ENCODE measurements around the gene ZNF837. TPM values are rescaled to one million over a fixed set of nuclear protein-coding genes. Genes with fewer than 3 reads are reported as not detected.

Gene ZNF837
- total and polyA plus RNA-seq, 2 of the 13 experiments (the other 11 are each of a cell fraction or from before 2014, with no cell fraction given), result 0.29 to 1.3 TPM

- TF ChIP-seq, protein P1, sequence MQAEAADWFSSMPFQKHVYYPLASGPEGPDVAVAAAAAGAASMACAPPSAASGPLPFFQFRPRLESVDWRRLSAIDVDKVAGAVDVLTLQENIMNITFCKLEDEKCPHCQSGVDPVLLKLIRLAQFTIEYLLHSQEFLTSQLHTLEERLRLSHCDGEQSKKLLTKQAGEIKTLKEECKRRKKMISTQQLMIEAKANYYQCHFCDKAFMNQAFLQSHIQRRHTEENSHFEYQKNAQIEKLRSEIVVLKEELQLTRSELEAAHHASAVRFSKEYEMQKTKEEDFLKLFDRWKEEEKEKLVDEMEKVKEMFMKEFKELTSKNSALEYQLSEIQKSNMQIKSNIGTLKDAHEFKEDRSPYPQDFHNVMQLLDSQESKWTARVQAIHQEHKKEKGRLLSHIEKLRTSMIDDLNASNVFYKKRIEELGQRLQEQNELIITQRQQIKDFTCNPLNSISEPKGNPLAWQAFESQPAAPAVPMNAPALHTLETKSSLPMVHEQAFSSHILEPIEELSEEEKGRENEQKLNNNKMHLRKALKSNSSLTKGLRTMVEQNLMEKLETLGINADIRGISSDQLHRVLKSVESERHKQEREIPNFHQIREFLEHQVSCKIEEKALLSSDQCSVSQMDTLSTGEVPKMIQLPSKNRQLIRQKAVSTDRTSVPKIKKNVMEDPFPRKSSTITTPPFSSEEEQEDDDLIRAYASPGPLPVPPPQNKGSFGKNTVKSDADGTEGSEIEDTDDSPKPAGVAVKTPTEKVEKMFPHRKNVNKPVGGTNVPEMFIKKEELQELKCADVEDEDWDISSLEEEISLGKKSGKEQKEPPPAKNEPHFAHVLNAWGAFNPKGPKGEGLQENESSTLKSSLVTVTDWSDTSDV (CRISPR knock-in tag; IDR thresholded peaks at IDR 0.05), result 0 out of 2 replicates have a peak, but pooled peaks have one; percentile 29
- TF ChIP-seq ZNF678 (CRISPR knock-in tag; IDR thresholded peaks at IDR 0.05) (0 out of 2 replicates have a peak, but pooled peaks have one; percentile 21), SP4 (CRISPR knock-in tag; IDR thresholded peaks at IDR 0.05) (no peak; the same call in 1 of the 2 replicates), PCBP2 (optimal IDR thresholded peaks at IDR 0.05; ENCODE audit: low read depth, low read length, poor library complexity, severe bottlenecking) (no peak), THAP9 (CRISPR knock-in tag; IDR thresholded peaks at IDR 0.05; ENCODE audit: borderline replicate concordance) (peak; percentile 56; the same call in 1 of the 2 replicates), ZFP1 (CRISPR knock-in tag; IDR thresholded peaks at IDR 0.05) (no peak), DRAP1 (CRISPR knock-in tag; IDR thresholded peaks at IDR 0.05) (peak; percentile 63), ZNF12 (CRISPR knock-in tag; IDR thresholded peaks at IDR 0.05) (no peak), ZKSCAN5 (CRISPR knock-in tag; IDR thresholded peaks at IDR 0.05) (no peak), TEAD3 (CRISPR knock-in tag; optimal IDR thresholded peaks at IDR 0.05; ENCODE audit: borderline replicate concordance) (peak; percentile 25)
- TF ChIP-seq, protein P2, sequence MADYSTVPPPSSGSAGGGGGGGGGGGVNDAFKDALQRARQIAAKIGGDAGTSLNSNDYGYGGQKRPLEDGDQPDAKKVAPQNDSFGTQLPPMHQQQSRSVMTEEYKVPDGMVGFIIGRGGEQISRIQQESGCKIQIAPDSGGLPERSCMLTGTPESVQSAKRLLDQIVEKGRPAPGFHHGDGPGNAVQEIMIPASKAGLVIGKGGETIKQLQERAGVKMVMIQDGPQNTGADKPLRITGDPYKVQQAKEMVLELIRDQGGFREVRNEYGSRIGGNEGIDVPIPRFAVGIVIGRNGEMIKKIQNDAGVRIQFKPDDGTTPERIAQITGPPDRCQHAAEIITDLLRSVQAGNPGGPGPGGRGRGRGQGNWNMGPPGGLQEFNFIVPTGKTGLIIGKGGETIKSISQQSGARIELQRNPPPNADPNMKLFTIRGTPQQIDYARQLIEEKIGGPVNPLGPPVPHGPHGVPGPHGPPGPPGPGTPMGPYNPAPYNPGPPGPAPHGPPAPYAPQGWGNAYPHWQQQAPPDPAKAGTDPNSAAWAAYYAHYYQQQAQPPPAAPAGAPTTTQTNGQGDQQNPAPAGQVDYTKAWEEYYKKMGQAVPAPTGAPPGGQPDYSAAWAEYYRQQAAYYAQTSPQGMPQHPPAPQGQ (CRISPR knock-in tag; IDR thresholded peaks at IDR 0.05; ENCODE audit: borderline replicate concordance), result no peak
- TF ChIP-seq, protein P3, sequence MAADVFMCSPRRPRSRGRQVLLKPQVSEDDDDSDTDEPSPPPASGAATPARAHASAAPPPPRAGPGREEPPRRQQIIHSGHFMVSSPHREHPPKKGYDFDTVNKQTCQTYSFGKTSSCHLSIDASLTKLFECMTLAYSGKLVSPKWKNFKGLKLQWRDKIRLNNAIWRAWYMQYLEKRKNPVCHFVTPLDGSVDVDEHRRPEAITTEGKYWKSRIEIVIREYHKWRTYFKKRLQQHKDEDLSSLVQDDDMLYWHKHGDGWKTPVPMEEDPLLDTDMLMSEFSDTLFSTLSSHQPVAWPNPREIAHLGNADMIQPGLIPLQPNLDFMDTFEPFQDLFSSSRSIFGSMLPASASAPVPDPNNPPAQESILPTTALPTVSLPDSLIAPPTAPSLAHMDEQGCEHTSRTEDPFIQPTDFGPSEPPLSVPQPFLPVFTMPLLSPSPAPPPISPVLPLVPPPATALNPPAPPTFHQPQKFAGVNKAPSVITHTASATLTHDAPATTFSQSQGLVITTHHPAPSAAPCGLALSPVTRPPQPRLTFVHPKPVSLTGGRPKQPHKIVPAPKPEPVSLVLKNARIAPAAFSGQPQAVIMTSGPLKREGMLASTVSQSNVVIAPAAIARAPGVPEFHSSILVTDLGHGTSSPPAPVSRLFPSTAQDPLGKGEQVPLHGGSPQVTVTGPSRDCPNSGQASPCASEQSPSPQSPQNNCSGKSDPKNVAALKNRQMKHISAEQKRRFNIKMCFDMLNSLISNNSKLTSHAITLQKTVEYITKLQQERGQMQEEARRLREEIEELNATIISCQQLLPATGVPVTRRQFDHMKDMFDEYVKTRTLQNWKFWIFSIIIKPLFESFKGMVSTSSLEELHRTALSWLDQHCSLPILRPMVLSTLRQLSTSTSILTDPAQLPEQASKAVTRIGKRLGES (CRISPR knock-in tag; IDR thresholded peaks at IDR 0.05; ENCODE audit: borderline replicate concordance), result no peak
Measured at GRCh38 chr19:58400916-58401839, 20.3 kb upstream of the ZNF837 start (continued).
